ENCODE data around the gene ARHGEF16.

Gene ARHGEF16

DNA sequence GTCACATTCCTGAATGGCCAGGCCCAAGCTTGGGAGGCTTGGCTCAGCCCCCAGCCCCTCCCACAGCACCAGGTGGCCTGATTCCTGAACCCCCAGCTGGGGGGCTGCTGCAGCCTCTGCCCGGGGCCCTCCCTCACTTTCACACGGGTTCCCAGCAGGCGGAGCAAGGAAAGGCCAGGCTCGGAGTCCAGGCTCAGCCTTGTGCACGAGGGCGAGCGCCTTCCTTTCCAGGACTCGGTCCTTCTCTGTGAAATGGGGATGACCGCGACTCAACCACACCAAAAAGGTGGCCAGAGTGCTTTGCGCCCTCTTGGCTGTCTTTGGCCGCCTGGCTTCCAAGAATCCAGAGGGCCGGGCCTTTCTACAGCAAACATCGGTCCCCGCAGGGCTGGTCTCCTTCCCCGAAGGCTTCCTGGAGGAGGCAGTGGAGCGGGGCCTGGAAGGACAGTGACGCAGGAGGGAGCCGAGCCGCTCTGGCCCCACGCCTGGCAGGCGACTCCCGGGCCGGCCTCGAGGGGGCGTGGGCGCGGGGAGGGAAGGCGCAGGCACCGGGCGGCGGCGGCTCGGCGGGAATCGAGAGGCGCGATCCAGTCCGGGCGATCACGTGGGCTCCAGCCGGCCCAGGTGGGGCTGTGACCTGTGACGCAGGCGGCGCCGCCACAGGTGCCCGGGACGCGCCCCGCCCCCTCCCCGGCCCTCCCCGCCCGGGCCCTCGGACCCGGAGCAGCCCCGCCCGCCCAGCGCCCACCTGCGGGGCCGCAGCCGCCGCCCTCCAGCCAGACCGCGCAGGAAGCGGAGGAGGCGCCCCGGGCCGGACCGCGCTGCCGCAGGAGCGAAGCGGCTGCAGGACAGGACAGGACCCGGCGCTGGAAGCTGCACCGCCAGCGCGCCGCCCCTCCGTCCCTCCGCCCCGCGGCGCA, at the start of gene ARHGEF16:
Gene ARHGEF16, plus strand, starts transcription at position 775 of the 920 bp plus-strand sequence. CDS start 8,420 bp downstream, outside the sequence.
- Mint-ChIP-seq H3K36me3 (no peaks in the 10 kb centered on the region), H3K9me3 (no peaks in the 10 kb centered on the region), H3K27me3 (peaks cover 37 to 46% of the 10 kb centered on the region in 2 donors), H3K27ac (no peak within 1 kb of the TSS), H3K4me3 (peak within 1 kb of the TSS; percentile 60 to 76), H3K4me1 (peaks cover 3 to 19% of the 10 kb centered on the region in 2 donors)
- DNase-seq (no peak), ATAC-seq (replicated peaks) (peak; percentile 20 to 38)

DNA sequence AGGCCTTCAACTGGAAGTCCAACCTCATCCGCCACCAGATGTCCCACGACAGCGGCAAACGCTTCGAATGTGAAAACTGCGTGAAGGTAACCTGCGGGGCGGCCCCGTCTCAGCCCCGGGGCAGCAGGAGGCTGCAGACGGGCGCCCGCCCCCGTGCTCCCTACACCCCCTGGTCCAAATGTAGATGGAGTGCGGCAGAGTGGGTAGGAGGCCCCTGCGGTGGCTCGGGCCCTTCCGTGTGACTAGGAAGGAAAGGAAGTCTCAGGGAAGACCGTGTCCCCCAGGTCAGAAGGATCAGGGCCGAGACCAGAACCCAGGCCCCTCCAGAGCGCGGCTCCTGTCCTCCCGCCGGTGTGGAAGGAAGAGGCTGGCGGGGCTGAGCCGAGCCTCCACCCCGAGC, 49.7 kb upstream of the ARHGEF16 start:
- no peak for ATAC-seq (replicated peaks)
- H3K4me1 Mint-ChIP-seq = no peaks in the 10 kb centered on the region
- H3K36me3 Mint-ChIP-seq = no peaks in the 10 kb centered on the region
- H3K4me3 Mint-ChIP-seq = no peak overlapping the region
- DNase-seq = no peak
- no peak overlapping the region for H3K27ac Mint-ChIP-seq
- H3K9me3 Mint-ChIP-seq = no peaks in the 10 kb centered on the region
- peaks cover 4 to 6% of the 10 kb centered on the region in 2 donors for H3K27me3 Mint-ChIP-seq

DNA sequence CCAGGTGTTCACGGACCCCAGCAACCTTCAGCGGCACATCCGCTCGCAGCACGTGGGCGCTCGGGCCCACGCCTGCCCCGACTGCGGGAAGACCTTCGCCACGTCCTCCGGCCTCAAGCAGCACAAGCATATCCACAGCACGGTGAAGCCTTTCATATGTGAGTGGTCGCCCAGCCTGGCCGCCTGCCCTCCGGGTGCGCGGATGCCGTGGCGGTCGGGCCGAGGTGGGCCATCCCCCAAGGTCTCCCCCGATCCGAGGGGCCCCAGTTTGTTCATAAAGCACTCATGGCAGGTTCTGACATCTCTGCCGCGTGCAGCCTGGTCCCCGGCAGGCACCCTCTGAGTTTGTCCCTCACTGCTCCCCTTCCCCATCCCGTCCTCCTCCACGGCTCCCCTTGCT, 49.0 kb upstream of the ARHGEF16 start:
- Mint-ChIP-seq H3K27me3 (peaks cover 4 to 6% of the 10 kb centered on the region in 2 donors), H3K4me3 (no peak overlapping the region)
- no peak for ATAC-seq (replicated peaks)

DNA sequence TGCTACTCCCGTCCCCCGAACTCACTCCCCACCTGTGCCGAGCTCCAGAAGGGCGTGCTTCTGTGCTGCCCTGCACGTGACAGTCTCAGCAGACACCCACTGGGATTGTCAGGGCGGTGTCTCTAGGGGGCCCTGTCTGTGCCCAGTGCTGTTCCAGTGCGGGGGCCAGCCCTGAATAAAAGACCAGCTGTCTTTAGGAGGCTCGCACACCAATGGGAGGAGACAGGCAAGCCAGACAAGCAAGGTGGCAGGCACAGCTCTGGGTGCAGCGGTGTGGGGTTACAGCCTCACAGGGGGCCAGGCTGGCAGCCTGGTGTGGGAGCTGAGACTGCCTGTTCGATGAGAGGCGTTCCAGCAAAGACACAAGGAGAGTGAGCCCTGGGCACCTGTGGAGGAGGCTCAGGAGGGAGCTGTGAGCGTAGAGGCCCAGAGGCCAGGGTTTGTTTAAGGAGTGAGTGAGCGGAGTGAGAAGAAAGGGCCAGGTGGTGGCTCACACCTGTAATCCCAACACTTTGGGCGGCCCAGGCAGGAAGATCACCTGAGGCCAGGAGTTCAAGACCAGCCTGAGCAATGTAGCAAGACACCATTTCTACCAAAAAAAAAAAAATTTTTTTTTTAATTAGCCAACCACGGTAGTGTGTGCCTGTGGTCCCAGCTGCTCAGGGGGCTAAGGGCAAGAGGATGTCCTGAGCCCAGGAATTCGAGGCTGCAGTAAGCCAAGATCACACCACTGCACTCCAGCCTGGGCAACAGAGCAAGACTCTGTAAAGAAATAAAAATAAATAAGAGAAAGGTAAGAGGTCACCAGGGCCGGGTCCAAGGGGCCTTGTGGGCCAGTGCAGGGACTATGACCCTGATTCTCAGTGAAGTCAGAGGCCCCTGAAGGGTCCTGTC, 48.2 kb upstream of the ARHGEF16 start:
- Mint-ChIP-seq H3K4me3 (no peak overlapping the region), H3K36me3 (no peaks in the 10 kb centered on the region), H3K27me3 (peaks cover 4% of the 10 kb centered on the region in 2 donors), H3K4me1 (no peaks in the 10 kb centered on the region), H3K27ac (no peak overlapping the region), H3K9me3 (no peaks in the 10 kb centered on the region)
- no peak for DNase-seq
- ATAC-seq (replicated peaks) = no peak

More for the DNA sequence above, 49.0 kb upstream of the ARHGEF16 start:
- H3K27ac Mint-ChIP-seq = no peak overlapping the region
- no peaks in the 10 kb centered on the region for H3K36me3 Mint-ChIP-seq
- DNase-seq = no peak
- no peaks in the 10 kb centered on the region for H3K4me1 Mint-ChIP-seq
- H3K9me3 Mint-ChIP-seq = no peaks in the 10 kb centered on the region

DNA sequence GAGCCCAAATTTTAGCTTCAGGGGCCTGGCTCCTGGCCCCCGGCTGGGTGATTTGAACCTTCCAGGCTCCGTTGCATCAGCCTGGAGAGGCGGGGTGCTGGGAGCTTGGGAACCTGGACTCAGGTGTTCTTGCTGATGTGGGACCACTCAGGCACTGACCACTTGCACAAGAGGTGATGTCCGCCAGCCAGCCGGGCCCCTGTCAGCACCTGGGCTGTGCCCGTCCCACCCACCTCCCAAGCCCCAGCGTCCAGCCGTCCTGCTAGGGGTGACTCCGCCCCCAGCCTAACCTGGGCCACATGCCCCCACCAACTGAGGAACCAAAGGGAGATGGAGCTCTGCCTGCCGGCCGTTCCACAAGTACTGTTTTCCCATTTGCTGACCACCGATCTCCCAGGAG, 47.4 kb upstream of the ARHGEF16 start:
- Mint-ChIP-seq H3K27ac (no peak overlapping the region), H3K27me3 (peaks cover 0 to 4% of the 10 kb centered on the region in 2 donors), H3K36me3 (no peaks in the 10 kb centered on the region), H3K4me3 (no peak overlapping the region), H3K4me1 (no peaks in the 10 kb centered on the region), H3K9me3 (no peaks in the 10 kb centered on the region)
- DNase-seq (no peak), ATAC-seq (replicated peaks) (no peak)

DNA sequence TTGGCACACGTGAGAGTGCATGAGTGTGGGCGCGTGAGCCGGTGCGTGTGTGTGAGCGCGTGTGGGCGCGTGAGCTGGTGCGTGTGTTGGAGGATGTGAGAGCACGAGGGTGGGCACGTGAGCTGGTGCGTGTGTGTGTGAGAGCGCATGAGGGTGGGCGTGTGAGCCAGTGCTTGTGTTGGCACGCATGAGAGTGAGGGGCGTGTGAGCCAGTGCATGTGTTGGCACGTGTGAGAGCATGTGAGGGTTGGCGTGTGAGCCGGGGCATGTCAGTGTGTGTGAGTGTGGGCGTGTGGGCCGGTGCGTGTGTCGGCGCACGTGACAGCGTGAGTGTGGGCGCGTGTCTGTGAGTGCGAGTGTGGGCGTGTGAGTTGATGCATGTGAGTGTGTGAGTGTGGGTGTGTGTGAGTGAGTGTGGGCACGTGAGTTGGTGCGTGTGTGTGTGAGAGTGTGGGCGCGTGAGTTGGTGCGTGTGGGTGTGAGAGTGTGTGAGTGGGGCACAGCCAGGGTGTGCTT, 45.7 kb upstream of the ARHGEF16 start:
- Mint-ChIP-seq H3K36me3 (no peaks in the 10 kb centered on the region), H3K9me3 (no peaks in the 10 kb centered on the region), H3K4me3 (no peak overlapping the region), H3K4me1 (no peaks in the 10 kb centered on the region), H3K27ac (no peak overlapping the region), H3K27me3 (peaks cover 0 to 4% of the 10 kb centered on the region in 2 donors)
- no peak for ATAC-seq (replicated peaks)
- DNase-seq = no peak

DNA sequence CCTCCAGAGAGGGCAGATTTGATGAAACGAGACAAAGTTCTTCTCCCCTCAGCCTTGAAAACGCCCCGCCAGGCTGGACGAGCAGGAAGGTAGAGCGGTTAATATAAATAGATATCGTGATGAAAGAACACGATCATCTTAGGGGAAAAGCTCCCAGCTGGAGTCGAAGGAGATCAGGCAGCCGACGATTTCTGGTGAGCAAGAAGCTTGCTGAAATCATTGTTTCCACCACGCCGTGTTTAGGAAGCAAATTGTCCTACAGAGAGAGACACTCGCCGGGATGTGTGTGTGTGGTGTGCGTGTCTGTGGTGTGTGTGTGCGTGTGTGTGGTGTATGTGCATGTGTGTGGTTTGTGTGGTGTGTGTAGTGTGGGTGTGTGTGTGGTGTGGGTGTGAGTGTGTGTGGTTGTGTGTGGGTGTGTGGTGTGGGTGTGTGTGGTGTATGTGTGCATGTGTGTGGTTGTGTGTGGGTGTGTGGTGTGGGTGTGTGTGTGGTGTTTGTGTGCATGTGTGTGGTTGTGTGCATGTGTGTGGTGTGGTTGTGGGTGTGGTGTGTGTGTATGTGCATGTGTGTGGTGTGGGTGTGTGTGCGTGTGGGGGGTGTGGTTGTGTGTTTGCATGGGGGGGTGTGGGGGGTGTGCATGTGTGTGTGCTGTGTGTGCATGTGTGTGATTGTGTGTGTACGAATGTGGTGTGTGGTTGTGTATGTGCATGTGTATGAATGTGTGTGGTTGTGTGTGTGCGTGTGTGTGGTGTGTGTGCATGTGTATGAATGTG, 44.9 kb upstream of the ARHGEF16 start:
- H3K27me3 Mint-ChIP-seq = peaks cover 0 to 4% of the 10 kb centered on the region in 2 donors

DNA sequence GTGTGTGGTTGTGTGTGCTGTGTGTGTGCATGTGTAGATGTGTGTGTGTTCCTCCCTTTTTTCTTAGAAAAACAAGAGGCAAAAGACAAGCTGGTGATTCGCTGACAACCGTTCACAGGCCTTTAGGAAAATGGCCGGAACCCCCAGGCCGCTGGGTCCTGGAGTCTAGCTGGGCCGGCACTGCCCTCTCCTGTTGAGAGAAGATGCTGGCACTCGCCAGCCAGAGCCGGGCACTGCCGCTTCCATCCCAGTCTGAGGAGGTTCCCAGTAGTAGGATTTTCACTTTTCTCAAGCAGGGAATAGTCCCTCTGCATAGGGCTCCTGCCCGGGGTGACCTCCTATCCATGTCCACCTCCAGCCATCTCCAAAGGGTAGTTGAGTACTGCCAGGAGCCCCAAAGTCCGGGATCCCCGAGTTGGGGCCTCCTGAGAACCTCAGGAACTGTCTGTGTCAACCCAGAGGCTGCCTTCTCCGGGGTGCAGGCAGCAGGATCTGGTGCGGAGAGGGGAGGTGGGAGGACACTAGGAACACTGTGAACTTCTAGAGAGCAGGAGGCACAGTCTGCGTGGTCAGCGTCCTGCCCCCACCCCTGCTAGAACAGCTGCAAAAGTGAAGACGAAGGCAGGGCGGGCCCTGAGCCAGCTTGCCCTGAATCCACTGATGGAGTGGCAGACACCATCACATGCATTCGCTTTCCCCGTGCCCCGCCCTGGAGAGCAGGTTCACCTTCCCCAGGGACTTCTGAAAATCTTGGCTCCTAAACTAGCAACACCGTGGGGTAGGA, 44.1 kb upstream of the ARHGEF16 start:
- no peak for ATAC-seq (replicated peaks)
- H3K9me3 Mint-ChIP-seq = peaks cover 0 to 2% of the 10 kb centered on the region in 2 donors

More for the DNA sequence above, 44.9 kb upstream of the ARHGEF16 start:
- no peak for DNase-seq
- Mint-ChIP-seq H3K36me3 (no peaks in the 10 kb centered on the region), H3K4me3 (no peak overlapping the region), H3K4me1 (no peaks in the 10 kb centered on the region), H3K9me3 (no peaks in the 10 kb centered on the region), H3K27ac (no peak overlapping the region)
- ATAC-seq (replicated peaks) = no peak

DNA sequence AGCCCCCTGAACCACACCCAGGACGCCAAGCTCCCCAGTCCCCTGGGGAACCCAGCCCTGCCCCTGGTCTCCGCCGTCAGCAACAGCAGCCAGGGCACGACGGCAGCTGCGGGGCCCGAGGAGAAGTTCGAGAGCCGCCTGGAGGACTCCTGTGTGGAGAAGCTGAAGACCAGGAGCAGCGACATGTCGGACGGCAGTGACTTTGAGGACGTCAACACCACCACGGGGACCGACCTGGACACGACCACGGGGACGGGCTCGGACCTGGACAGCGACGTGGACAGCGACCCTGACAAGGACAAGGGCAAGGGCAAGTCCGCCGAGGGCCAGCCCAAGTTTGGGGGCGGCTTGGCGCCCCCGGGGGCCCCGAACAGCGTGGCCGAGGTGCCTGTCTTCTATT, 42.7 kb upstream of the ARHGEF16 start:
- Mint-ChIP-seq H3K27ac (no peak overlapping the region), H3K27me3 (peaks cover 0 to 4% of the 10 kb centered on the region in 2 donors), H3K4me1 (no peaks in the 10 kb centered on the region), H3K9me3 (peaks cover 0 to 7% of the 10 kb centered on the region in 2 donors), H3K36me3 (peaks cover 0 to 3% of the 10 kb centered on the region in 2 donors), H3K4me3 (no peak overlapping the region)
- no peak for DNase-seq
- ATAC-seq (replicated peaks) = no peak

More for the DNA sequence above, 44.1 kb upstream of the ARHGEF16 start:
- Mint-ChIP-seq H3K27me3 (peaks cover 0 to 4% of the 10 kb centered on the region in 2 donors), H3K36me3 (no peaks in the 10 kb centered on the region), H3K4me1 (no peaks in the 10 kb centered on the region), H3K27ac (no peak overlapping the region), H3K4me3 (no peak overlapping the region)
- no peak for DNase-seq

DNA sequence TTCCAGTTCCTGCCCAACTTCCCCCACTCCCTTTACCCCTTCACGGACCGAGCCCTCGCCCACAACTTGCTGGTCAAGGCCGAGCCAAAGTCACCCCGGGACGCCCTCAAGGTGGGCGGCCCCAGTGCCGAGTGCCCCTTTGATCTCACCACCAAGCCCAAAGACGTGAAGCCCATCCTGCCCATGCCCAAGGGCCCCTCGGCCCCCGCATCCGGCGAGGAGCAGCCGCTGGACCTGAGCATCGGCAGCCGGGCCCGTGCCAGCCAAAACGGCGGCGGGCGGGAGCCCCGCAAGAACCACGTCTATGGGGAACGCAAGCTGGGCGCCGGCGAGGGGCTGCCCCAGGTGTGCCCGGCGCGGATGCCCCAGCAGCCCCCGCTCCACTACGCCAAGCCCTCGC, 42.1 kb upstream of the ARHGEF16 start:
- H3K4me3 Mint-ChIP-seq = no peak overlapping the region
- H3K36me3 Mint-ChIP-seq = peaks cover 0 to 3% of the 10 kb centered on the region in 2 donors
- peaks cover 0 to 7% of the 10 kb centered on the region in 2 donors for H3K9me3 Mint-ChIP-seq
- peaks cover 0 to 4% of the 10 kb centered on the region in 2 donors for H3K27me3 Mint-ChIP-seq
- ATAC-seq (replicated peaks) (no peak), DNase-seq (no peak)
- no peak overlapping the region for H3K27ac Mint-ChIP-seq
- no peaks in the 10 kb centered on the region for H3K4me1 Mint-ChIP-seq

DNA sequence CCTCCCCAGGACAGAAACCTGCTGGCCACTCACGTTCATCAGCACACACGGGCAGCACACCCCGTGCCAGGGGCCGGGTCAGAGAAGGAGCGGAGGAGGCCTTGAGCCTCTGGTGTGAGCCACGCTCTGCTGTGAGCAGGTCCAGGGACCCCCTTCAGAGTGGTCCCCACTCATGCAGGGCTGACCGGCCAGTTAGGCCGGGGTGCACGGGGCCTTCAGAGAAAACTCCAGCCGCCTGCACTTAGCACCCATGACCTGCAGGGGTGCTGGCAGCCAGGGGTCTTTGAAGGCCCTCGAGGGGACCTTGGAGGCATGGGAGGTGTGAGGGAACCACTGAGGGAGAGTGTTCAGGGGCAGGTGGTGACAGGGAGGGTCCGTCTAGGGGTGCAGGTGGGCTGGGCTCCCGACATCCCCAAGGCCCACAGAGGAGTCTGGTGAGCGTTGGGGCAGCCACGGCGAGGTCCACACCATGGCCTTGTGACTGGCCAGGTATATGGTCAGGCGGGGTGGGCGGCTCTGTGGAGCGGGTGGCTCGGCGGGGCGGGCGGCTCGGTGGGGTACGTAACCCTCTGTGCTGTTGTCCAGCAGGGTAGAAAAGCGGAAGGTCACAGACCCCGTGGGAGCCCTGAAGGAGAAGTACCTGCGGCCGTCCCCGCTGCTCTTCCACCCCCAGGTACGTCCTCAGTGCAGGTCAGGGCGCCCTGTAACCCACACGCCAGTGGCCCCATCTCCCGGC, 40.3 kb upstream of the ARHGEF16 start:
- H3K9me3 Mint-ChIP-seq = peaks cover 0 to 7% of the 10 kb centered on the region in 2 donors
- H3K4me3 Mint-ChIP-seq = no peak overlapping the region
- H3K27ac Mint-ChIP-seq = no peak overlapping the region
- ATAC-seq (replicated peaks) (no peak), DNase-seq (no peak)
- peaks cover 0 to 4% of the 10 kb centered on the region in 2 donors for H3K27me3 Mint-ChIP-seq
- H3K36me3 Mint-ChIP-seq = peaks cover 0 to 3% of the 10 kb centered on the region in 2 donors
- no peaks in the 10 kb centered on the region for H3K4me1 Mint-ChIP-seq

DNA sequence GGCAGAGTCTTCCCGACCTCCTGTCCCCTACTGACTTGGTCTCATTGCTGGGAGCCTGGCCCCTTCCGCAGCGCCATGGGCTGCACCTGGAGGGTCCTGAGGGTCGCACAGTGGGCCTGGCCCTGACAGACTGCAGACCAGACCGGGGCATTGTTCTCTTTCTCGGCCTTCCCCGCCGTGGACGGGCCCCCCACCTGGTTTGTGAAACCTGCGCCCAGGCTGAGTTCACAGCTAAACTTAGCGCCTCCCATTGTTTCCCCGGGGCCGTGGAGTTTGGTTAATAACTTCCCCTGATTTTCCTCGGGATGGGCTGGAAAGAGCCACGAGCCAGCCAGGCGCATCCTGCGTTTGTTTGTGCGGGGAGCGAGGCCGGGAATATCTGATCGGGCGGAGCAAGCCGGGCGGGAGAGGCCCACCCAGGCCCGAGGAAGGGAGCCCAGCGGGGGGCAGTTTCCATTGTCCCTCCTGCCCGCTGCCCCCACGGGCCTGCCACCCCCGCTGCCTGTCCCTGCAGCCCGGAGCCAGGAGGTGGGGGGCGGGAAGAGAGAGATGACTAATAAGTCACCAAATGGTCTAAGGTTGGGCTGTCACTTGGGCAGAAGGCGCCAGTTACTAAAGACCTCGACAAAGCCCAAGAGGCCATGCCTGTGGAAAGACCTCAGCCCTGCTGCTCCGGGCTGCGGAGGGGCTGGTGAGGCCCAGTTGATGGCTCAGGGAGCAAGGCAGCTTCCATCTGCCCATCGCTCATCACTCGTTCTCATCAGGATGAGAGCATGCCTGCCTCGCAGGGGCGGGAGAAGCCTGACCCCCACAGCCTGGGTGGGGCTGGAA, 39.0 kb upstream of the ARHGEF16 start:
- Mint-ChIP-seq H3K9me3 (peaks cover 0 to 7% of the 10 kb centered on the region in 2 donors), H3K4me3 (no peak overlapping the region), H3K27ac (no peak overlapping the region), H3K36me3 (peaks cover 0 to 3% of the 10 kb centered on the region in 2 donors), H3K4me1 (no peaks in the 10 kb centered on the region), H3K27me3 (peaks cover 6 to 11% of the 10 kb centered on the region in 2 donors)
- ATAC-seq (replicated peaks) (no peak), DNase-seq (no peak)
